HFFc6 (cell line): Measurements from ENCODE around the gene ADGRV1. TPM values are rescaled to one million over a fixed set of nuclear protein-coding genes. Genes with fewer than 3 reads are reported as not detected.
A peak's percentile ranks its signal among the peaks of the same experiment; 100 is the strongest.

Source experiments
- DNase-seq: peaks from one replicate; pipeline ENCODE4 v3.0.0-alpha.2; 2018
- H3K27ac Mint-ChIP-seq: 2 replicates; pipeline ENCODE4 v1.8.0; 2020; ENCODE audit warnings: mild to moderate bottlenecking, mixed read lengths
- H3K27me3 Mint-ChIP-seq: 2 replicates; pipeline ENCODE4 v1.8.0; 2021; ENCODE audit warnings: mild to moderate bottlenecking, moderate library complexity, mixed read lengths; ENCODE audit not compliant: insufficient read depth
- H3K36me3 Mint-ChIP-seq: 2 replicates; pipeline ENCODE4 v1.8.0; 2021; ENCODE audit warnings: low read depth, mixed read lengths
- H3K4me1 Mint-ChIP-seq: 2 replicates; pipeline ENCODE4 v1.8.0; 2020; ENCODE audit warnings: low read depth, mixed read lengths
- H3K4me3 Mint-ChIP-seq: 2 replicates; pipeline ENCODE4 v1.8.0; 2020; ENCODE audit warnings: mild to moderate bottlenecking, moderate library complexity, mixed read lengths
- H3K9me3 Mint-ChIP-seq: 2 replicates; pipeline ENCODE4 v1.8.0; 2020; ENCODE audit warnings: mild to moderate bottlenecking, mixed read lengths
- CTCF ChIP-seq: fragments of 200-600 bp; sonication (generic); IDR thresholded peaks from 2 replicates; pipeline ENCODE4 v1.5.0; 2021; ENCODE audit warnings: antibody characterized with exemption, mild to moderate bottlenecking
- total RNA-seq, 6 experiments: library from RNA; stranded (reverse); fragmentation: NEBNext Ultra II Directional; extraction: Animal tissue kit (Norgen Biotek cat#: 25700); gene quantifications; 2 replicates in 1 of 6; 3 replicates in 5 of 6; pipeline ENCODE4 v1.2.3, GENCODE V29; 2021

The ADGRV1 gene
- total RNA-seq, 6 experiments from 2014 or later: not detected

- no peak for TF ChIP-seq CTCF
- H3K36me3 Mint-ChIP-seq: no peaks in the 10 kb centered on the region
- peak overlapping the region; percentile 50 for H3K4me3 Mint-ChIP-seq
- H3K27me3 Mint-ChIP-seq: peaks cover 2% of the 10 kb centered on the region; the same call in 1 of the 2 replicates
- H3K4me1 Mint-ChIP-seq: peaks cover 55% of the 10 kb centered on the region
- DNase-seq: peak; percentile 83
- H3K9me3 Mint-ChIP-seq: no peaks in the 10 kb centered on the region
- H3K27ac Mint-ChIP-seq: peak overlapping the region; percentile 81
Measured at GRCh38 chr5:91162534-91163381, 604.2 kb downstream of the ADGRV1 start.

GRCh38 chr5:91164424-91164823 lies 605.8 kb downstream of the ADGRV1 start:
- H3K4me3 Mint-ChIP-seq: no peak overlapping the region
- no peak for TF ChIP-seq CTCF
- no peak for DNase-seq
- H3K27ac Mint-ChIP-seq: no peak overlapping the region
- H3K9me3 Mint-ChIP-seq: no peaks in the 10 kb centered on the region
- H3K36me3 Mint-ChIP-seq: no peaks in the 10 kb centered on the region
- H3K27me3 Mint-ChIP-seq: no peaks in the 10 kb centered on the region; the same call in 1 of the 2 replicates
- peaks cover 55% of the 10 kb centered on the region for H3K4me1 Mint-ChIP-seq

GRCh38 chr5:91166059-91166807 lies 607.6 kb downstream of the ADGRV1 start:
- Mint-ChIP-seq H3K4me1 (peaks cover 60% of the 10 kb centered on the region), H3K27ac (peak overlapping the region; percentile 69), H3K36me3 (no peaks in the 10 kb centered on the region), H3K27me3 (no peaks in the 10 kb centered on the region; the same call in 1 of the 2 replicates), H3K9me3 (no peaks in the 10 kb centered on the region), H3K4me3 (peak overlapping the region; percentile 26; the same call in 1 of the 2 replicates)
- DNase-seq: peak; percentile 46
- no peak for TF ChIP-seq CTCF

DNA sequence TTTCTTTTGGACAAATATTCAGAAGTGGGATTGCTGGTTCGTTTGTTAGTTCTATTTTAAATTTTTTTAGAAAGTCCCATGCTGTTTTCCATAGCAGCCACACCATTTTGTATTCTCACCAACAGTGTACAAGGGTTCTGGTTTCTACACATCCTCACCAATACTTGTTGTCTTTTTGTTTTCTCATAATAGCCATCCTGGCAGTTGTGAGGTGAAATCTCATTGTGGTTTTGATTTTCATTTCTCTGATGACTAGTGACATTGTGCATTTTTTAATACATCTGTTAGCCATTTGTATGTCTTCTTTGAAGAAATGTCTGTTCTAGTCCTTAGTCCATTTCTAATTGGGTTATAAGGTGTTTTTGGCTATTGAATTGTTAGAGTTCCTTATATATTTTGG lies 610.3 kb downstream of the ADGRV1 start:
- H3K4me1 Mint-ChIP-seq: peaks cover 36% of the 10 kb centered on the region
- H3K27ac Mint-ChIP-seq: no peak overlapping the region
- no peak overlapping the region for H3K4me3 Mint-ChIP-seq
- no peaks in the 10 kb centered on the region; the same call in 1 of the 2 replicates for H3K27me3 Mint-ChIP-seq
- H3K36me3 Mint-ChIP-seq: no peaks in the 10 kb centered on the region
- no peaks in the 10 kb centered on the region for H3K9me3 Mint-ChIP-seq
- no peak for DNase-seq
- no peak for TF ChIP-seq CTCF

- Mint-ChIP-seq H3K36me3 (no peaks in the 10 kb centered on the region), H3K27ac (peak overlapping the region; percentile 34; the same call in 1 of the 2 replicates), H3K27me3 (no peaks in the 10 kb centered on the region; the same call in 1 of the 2 replicates), H3K4me1 (peaks cover 30% of the 10 kb centered on the region), H3K9me3 (no peaks in the 10 kb centered on the region), H3K4me3 (no peak overlapping the region)
- DNase-seq: peak; percentile 47
- no peak for TF ChIP-seq CTCF
Measured at GRCh38 chr5:91170266-91170665, 611.7 kb downstream of the ADGRV1 start.
